ENCODE measurements around the gene DLX1. TPM values are rescaled to one million over a fixed set of nuclear protein-coding genes. Genes with fewer than 3 reads are reported as not detected.

DLX1 gene
- under 0.01 and 0.39 TPM in 2 replicates for total RNA-seq

GRCh38 chr2:172085460-172086159 is at the start of gene DLX1:
TSS of gene DLX1 (plus strand) at chr2:172085507. CDS start at chr2:172085678, 171 bp downstream.

GRCh38 chr2:172102391-172103359 is 17.4 kb downstream of the DLX1 start, which contains the start of gene DLX2:
TSS of gene DLX2 (minus strand) at chr2:172102900. CDS start at chr2:172102538, 362 bp downstream.

Other genes starting within 250 kb of the DLX1 start
- gene SLC25A12, start 191.3 kb upstream of the DLX1 start, total RNA-seq, result 22.4 and 24.6 TPM in 2 replicates
- 35.6 and 42.2 TPM in 2 replicates for gene HAT1, start 163.0 kb upstream of the DLX1 start, total RNA-seq
- gene METAP1D, start 85.6 kb upstream of the DLX1 start, total RNA-seq, result 12.5 and 15.8 TPM in 2 replicates
- 0.20 TPM in 1 of 2 replicates, not detected in the other for gene DLX2, start 17.4 kb downstream of the DLX1 start, total RNA-seq

Data from subcutaneous preadipocyte (primary cell).